A673 (cell line): ENCODE results near the gene EEF1G. TPM values are rescaled to one million over a fixed set of nuclear protein-coding genes. Genes with fewer than 3 reads are reported as not detected.

ENCODE experiments used
- Bru-seq: library from RNA; stranded (reverse); fragments of 400-500 nt; gene quantifications from one replicate; lab custom pipeline; 2021; lab: Mats Ljungman, UMichigan
- BruChase-seq, 2 experiments: library from RNA; stranded (reverse); fragments of 400-500 nt; gene quantifications; one replicate each; lab custom pipeline; 2021; lab: Mats Ljungman, UMichigan
- BruUV-seq: library from RNA; stranded (reverse); fragments of 400-500 nt; replicated peaks from 2 replicates; lab custom pipeline; 2021; lab: Mats Ljungman, UMichigan
- CTCF ChIA-PET: fragments of 300-600 bp; sonication (Branson Sonifier 250); formaldehyde crosslinking; loops from one replicate; lab custom pipeline; 2022; ENCODE audit warnings: antibody characterized with exemption; lab: Charles Lee
- POLR2A ChIA-PET: fragments of 300-600 bp; sonication (Branson Sonifier 250); formaldehyde crosslinking; loops from one replicate; lab custom pipeline; 2022; ENCODE audit warnings: antibody characterized with exemption; ENCODE audit not compliant: low non-redundant PET; lab: Charles Lee
- DNase-seq: peaks from one replicate; pipeline ENCODE4 v3.0.0-alpha.2; 2015; ENCODE audit warnings: low spot score
- H3K27ac ChIP-seq: fragments of 200-600 bp; sonication (generic); 2 replicates; pipeline ENCODE4 v1.5.1; 2016; ENCODE audit warnings: mixed run types, low read depth, mild to moderate bottlenecking, mixed read lengths, antibody characterized with exemption, low read length; ENCODE audit not compliant: poor library complexity, severe bottlenecking
- H3K27me3 ChIP-seq: fragments of 200-600 bp; sonication (generic); replicated peaks from 2 replicates; pipeline ENCODE4 v1.6.1; 2017; ENCODE audit warnings: mixed run types, low read depth, mild to moderate bottlenecking, mixed read lengths, antibody characterized with exemption, low read length; ENCODE audit not compliant: insufficient read depth, poor library complexity
- H3K36me3 ChIP-seq: fragments of 200-600 bp; sonication (generic); 2 replicates; pipeline ENCODE4 v1.6.1; 2016; ENCODE audit warnings: mixed run types, mild to moderate bottlenecking, mixed read lengths, antibody characterized with exemption, low read length; ENCODE audit not compliant: insufficient read depth, poor library complexity, severe bottlenecking
- H3K4me1 ChIP-seq: fragments of 200-600 bp; sonication (generic); 2 replicates; pipeline ENCODE4 v1.6.1; 2017; ENCODE audit warnings: mixed run types, mild to moderate bottlenecking, mixed read lengths, antibody characterized with exemption, low read length; ENCODE audit not compliant: insufficient read depth, poor library complexity, severe bottlenecking
- H3K4me3 ChIP-seq: fragments of 200-600 bp; sonication (generic); 2 replicates; pipeline ENCODE4 v1.5.1; 2016; ENCODE audit warnings: low read depth, mixed run types, mild to moderate bottlenecking, mixed read lengths, low read length; ENCODE audit not compliant: poor library complexity, severe bottlenecking
- H3K9me3 ChIP-seq: fragments of 200-600 bp; sonication (generic); 2 replicates; pipeline ENCODE4 v1.6.1; 2016; ENCODE audit warnings: mixed run types, low read depth, mild to moderate bottlenecking, mixed read lengths, antibody characterized with exemption, low read length; ENCODE audit not compliant: poor library complexity, severe bottlenecking
- CTCF ChIP-seq: fragments of 300-800, 200-600 bp; sonication (generic); conservative IDR thresholded peaks from 2 replicates; pipeline ENCODE4 v1.5.1; 2017; ENCODE audit warnings: low read depth, mild to moderate bottlenecking, antibody characterized with exemption, low read length, moderate library complexity, mixed read lengths
- EZH2 ChIP-seq: fragments of 200-600 bp; sonication (generic); IDR thresholded peaks from 2 replicates; pipeline ENCODE4 v1.6.1; 2017; ENCODE audit warnings: borderline replicate concordance, low read depth, mild to moderate bottlenecking, mixed read lengths, antibody characterized with exemption, low read length; ENCODE audit not compliant: poor library complexity, severe bottlenecking
- intact Hi-C: fragments of 100-400 bp; cut with micrococcal nuclease; formaldehyde crosslinking; loops from one replicate; pipeline ENCODE4 v1.10.0; 2022; ENCODE audit not compliant: unreplicated experiment
- long read RNA-seq: library from polyadenylated mRNA; stranded (forward); transcript quantifications from one replicate; pipeline ENCODE4 v2.0.0, GENCODE V29; 2022
- total RNA-seq: library from RNA; stranded (reverse); gene quantifications from 2 replicates; pipeline ENCODE4 v1.2.3, GENCODE V29; 2021

Gene EEF1G
- total RNA-seq (1,804 and 1,817 TPM in 2 replicates), Bru-seq, nascent RNA (percentile 96 among the genes with signal in this experiment), BruChase-seq, experiment 1, labeled RNA remaining after a 2-hour chase (percentile 92 among the genes with signal in this experiment), BruChase-seq, experiment 2, labeled RNA remaining after a 6-hour chase (percentile 96 among the genes with signal in this experiment)
- long read RNA-seq, transcript EEF1G-201 (10 exons, 1,523 nt): major isoform, 2,238 of 2,362 reads
- long read RNA-seq, transcript EEF1G-203 (9 exons, 2,496 nt): minor isoform, 49 of 2,362 reads
- long read RNA-seq, partial matches to known transcripts: 29 of 2,362 reads
- long read RNA-seq, other reads (novel, unspliced or antisense): 46 of 2,362 reads

GRCh38 chr11:62573592-62574362 is at the start of gene EEF1G:
Gene EEF1G, minus strand, starts transcription at chr11:62573891. Its CDS starts 49 bp downstream, at chr11:62573842.
- peak within 1 kb of the TSS; percentile 88 for H3K27ac ChIP-seq
- no TSS peak for BruUV-seq
- TF ChIP-seq CTCF (no peak), EZH2 (no peak)
- peak within 1 kb of the TSS; percentile 65 for H3K4me3 ChIP-seq
- H3K27me3 ChIP-seq: no peaks in the 10 kb centered on the region
- H3K4me1 ChIP-seq: peaks cover 31% of the 10 kb centered on the region
- no peaks in the 10 kb centered on the region for H3K9me3 ChIP-seq
- peaks cover 61% of the 10 kb centered on the region for H3K36me3 ChIP-seq
- intact Hi-C loops: no loop called here
- DNase-seq: peak; percentile 100
- CTCF ChIA-PET: interaction anchor here (0.5 to 1.4 kb wide), 10 partner anchors 14 to 836 kb away, joined by 3 to 11 read pairs (median 4); partner anchors contain the start of gene TUT1
- POLR2A ChIA-PET: interaction anchor here (0.5 to 1.8 kb wide), 13 partner anchors 18 to 1195 kb away, joined by 3 to 16 read pairs (median 4); partner anchors contain the start of genes AHNAK, C11orf98, CSKMT and MTA2

- POLR2A ChIA-PET: no interaction called here
- Histone ChIP-seq H3K4me3 (no peak overlapping the region), H3K36me3 (peaks cover 29% of the 10 kb centered on the region), H3K4me1 (peaks cover 12% of the 10 kb centered on the region), H3K27ac (peak overlapping the region; percentile 86), H3K9me3 (no peaks in the 10 kb centered on the region), H3K27me3 (no peaks in the 10 kb centered on the region)
- DNase-seq: no peak
- no peak for TF ChIP-seq EZH2
- TF ChIP-seq CTCF: no peak
- intact Hi-C loops: no loop called here
- CTCF ChIA-PET: interaction anchor here (0.6 kb wide), 1 partner anchor 11 kb away, joined by 3 read pairs; no protein-coding TSS in a partner anchor
- TSS peak; percentile 94 for BruUV-seq
Measured at GRCh38 chr11:62622476-62623089, 48.9 kb upstream of the EEF1G start.
